Activated gamma-delta T cell (primary cell): ENCODE data around the gene KRTAP4-11.
"Not testable (repeated sequence)": the region's sequence is repeated elsewhere in the genome, so short reads cannot be mapped to it uniquely, and the experiment has no call there.

Experiments
- DNase-seq: peaks from one replicate; lab custom pipeline; 2025; lab: John Stamatoyannopoulos, UW

KRTAP4-11 gene

DNA sequence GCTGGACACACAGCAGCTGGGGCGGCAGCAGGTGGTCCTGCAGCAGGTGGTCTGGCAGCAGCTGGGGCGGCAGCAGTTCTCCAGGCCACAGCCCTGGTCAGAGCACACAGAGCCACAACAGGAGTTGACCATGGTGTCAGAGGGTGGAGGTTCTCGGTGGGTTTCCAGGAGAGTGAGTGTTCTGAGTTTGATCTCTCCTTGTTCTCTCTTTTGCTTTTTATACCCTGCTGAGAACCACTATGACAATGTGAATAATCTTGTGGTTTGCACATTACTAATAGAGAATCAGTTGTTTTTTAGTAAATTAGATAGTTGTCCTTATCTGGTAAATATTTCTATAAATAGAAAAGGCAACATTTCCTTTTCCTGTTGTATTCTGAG lies 5.8 kb upstream of the KRTAP4-11 start, which contains the start of gene KRTAP4-12:
KRTAP4-12 (minus strand) TSS at position 192 of the 381 bp plus-strand sequence; CDS start at position 132, 60 bp downstream.
- not testable (repeated sequence) for DNase-seq

DNA sequence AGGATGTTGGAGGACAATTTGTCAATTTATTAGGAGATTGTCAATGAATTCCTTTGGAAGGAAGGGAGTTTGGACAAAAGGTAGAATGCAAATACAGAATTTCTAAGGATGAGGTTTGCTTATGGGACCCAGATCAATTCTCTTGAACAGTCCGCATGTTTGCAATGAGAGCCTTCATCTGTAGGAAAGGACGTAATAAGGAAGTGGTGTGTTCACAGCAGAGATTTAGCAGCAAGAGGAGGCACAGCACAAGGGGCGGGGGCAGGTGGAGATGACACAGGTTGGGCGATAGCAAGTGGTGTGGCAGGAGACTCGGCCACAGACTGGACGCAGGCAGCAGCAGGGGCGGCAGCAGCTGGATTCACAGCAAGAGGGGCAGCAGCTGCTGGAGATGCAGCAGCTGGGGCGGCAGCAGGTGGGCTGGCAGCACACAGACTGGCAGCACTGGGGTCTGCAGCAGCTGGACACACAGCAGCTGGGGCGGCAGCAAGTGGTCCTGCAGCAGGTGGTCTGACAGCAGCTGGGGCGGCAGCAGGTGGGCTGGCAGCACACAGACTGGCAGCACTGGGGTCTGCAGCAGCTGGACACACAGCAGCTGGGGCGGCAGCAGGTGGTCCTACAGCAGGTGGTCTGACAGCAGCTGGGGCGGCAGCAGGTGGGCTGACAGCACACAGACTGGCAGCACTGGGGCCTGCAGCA lies 5.3 kb upstream of the KRTAP4-11 start:
- DNase-seq: not testable (repeated sequence)

- no peak for DNase-seq
Observed at GRCh38 chr17:41121742-41122141, 3.6 kb upstream of the KRTAP4-11 start.

DNA sequence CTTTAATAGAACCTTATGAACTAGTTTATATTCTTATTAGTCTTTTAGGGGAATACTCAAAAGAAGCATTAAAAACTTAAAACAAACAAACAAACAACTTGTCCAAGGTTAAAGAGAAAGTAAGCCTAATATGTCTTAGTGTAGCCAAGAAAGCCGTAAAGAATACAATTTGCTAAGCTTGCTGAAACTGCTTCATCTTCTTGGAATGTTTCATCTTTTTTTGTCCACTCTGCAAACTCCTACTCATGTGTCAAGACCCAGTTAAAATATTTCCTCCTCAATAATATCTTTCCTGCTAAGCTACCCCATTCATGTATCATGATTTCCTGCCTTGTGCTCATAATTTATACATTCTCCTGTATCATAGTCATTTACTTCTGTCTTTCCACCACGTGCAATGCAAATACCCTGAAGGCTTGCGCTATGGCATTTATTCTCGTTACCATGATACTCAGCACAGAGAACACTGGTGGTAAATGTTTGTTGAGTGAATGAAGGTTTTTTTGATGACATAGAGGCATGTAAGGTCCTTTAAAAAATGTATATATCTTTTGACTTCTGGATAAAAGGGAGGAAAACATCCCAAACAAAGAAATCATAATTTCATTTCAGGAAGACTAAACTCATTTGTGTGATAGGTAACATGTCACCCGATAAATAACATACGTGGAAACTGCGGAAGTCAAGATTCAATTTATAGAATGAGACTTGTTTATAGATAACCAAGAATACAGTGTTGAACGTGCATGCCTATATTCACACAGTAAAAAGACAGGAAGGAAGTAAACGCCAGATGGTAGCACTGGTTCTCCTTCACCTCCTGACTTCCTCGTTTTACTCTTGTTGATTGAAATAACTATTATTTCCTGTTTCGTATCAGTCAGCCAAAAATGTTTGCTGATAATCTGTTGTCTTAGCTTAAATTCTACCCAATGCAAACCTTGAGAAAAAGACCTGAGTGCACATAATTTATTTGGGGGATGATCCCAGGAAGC lies 1.8 kb upstream of the KRTAP4-11 start:
- not testable (repeated sequence) for DNase-seq

DNA sequence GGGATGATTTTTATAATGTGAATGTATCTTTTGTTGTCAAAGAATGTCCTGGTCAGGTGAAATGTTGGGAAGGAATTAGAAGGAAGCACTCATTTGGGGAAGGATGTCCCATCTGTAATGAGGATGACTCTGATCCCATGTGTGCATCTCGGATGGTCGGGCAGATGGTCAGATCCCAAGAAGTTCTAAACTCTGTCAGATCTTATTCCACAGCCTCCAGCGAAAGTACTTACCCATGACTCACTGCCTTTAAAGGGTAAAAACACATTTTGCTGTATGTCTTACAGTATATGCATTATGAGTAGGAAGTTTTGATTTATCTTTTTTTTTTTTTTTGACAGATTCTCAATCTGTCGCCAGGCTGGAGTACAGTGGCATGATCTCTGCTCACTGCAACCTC lies 548 bp upstream of the KRTAP4-11 start:
- DNase-seq: no peak

DNA sequence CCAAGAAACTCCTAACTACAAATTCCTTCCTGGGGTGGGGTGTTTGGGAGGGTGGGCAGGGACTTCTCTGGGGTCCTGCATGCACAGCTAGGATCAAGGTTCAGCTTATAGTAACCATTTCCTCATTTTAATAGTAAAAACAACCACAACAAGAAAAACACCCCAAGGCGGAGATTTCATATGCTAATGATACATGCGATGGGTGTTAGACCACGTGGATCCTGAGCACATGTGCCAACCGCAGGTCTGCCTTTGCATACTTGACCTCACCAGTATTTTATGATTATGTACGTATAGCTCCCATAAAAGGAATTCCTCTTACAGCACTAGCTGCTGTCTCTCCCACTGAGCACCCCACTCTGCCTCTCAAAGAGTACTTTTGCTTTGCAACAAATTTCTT lies 1.9 kb downstream of the KRTAP4-11 start:
- DNase-seq: no peak

DNA sequence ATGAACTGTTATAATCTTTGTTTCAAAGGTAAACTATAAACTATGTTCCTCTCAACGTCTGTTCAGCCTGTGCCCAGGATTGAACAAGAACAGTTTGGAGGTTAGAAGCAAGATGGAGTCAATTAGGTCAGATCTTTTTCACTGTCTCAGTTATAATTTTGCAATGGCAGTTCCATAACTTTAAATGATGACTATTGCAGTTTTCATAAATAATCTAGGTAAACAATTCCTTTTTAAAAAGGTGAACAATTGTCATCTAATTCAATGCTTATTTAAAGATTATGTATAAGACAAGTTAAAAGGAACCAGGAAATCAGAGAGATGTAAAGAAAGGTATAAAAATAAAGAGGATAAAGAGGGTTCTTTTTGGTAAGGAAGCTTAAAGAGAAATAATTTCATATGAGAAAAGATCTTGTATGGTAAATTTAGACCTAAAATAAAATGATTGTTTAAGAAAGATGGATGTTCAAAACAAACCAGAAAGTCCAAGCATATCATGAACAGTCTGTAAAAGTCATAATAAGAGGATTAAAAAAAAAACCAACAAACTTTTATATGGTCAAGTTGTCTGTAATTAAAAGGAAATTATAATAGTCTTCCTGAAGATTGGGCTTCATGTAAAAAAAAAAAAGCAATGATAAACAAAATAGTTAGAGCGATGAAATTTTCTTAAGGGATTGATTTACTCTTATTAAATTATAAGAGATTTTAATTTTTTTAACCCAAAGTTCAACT lies 6.9 kb downstream of the KRTAP4-11 start:
- DNase-seq: no peak

DNA sequence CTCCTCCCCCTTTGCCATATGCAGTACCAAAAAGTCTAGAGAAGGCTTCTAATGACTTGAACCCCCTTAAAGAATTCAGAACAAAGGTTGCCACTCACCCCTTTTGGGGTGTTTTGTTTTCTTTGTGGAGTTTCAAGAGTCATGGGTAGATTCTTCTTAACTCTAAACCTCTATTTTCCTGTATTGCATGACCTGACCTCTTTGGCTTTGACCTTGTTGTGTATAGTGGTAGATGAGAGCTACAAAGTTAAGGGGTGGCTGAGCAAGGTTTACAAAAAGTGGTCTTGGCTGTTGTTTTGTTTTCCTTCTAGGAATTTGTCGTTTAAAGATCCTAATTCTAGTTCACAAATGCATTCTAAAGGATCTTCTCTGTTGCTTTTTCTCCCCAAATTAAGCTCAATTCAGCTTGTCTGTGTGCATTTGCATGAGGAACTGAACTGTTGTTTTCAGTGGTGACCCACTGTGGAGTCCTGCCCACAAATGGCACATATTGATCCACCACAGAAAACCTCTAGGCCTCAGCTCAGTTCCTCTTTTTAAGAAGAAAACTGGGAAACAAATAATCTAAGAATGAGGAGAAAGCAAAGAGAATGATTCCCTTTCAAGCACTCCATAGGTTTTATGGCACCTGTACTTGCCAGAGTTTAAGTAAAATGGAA lies 9.3 kb downstream of the KRTAP4-11 start:
- not testable (repeated sequence) for DNase-seq

DNA sequence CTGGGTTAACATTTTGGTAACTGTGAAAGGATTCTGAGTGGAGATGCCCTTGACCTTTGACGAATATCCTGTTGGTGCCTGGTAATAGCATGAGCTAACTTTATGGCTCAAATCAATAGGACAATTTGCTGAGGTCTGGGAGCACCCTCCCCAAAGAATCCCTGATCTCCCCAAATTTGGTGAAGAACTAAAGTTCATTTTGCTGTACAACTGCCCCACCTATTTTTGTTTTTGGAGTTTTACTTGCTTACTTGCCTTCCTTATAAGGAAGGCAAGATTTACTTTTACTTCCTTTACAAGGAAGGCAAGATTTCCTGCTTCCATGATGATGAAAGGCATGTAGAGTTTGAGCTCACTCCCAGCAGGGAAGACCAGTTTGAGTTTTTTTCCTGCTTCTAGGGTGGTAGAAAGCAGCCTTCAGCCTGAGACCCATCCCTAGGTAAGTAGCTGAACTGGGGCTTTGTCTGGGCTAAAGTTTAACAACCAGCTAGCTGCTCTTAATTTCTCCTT lies 10.2 kb downstream of the KRTAP4-11 start:
- DNase-seq: no peak

- not testable (repeated sequence) for DNase-seq
Observed at GRCh38 chr17:41105347-41105746, 12.8 kb downstream of the KRTAP4-11 start, which contains the start of gene KRTAP4-9. KRTAP4-9 (plus strand) TSS chr17:41105389; CDS start chr17:41105389, 0 bp downstream.

- DNase-seq: not testable (repeated sequence)
Observed at GRCh38 chr17:41104386-41105038, 13.7 kb downstream of the KRTAP4-11 start.

- no peak for DNase-seq
Observed at GRCh38 chr17:41103896-41104295, 14.3 kb downstream of the KRTAP4-11 start.

GRCh38 chr17:41101586-41102259 lies 16.4 kb downstream of the KRTAP4-11 start, which contains the start of gene KRTAP4-16:
KRTAP4-16 (minus strand) TSS chr17:41102209; CDS start chr17:41102209, 0 bp downstream.
- no peak for DNase-seq

- not testable (repeated sequence) for DNase-seq
Observed at GRCh38 chr17:41099682-41100480, 18.3 kb downstream of the KRTAP4-11 start.

DNA sequence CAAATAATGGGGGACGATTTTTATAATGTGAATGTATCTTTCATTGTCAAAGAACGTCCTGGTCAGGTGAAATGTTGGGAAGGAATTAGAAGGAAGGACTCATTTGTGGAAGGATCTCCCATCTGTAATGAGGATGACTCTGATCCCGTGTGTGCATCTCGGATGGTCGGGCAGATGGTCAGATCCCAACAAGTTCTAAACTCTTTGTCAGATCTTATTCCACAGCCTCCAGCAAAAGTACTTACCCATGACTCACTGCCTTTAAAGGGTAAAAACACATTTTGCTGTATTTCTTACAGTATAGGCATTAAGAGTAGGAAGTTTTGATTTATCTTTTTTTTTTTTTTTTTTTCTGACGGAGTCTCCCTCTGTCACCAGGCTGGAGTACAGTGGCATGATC lies 19.7 kb downstream of the KRTAP4-11 start:
- DNase-seq: no peak

- DNase-seq: no peak
Observed at GRCh38 chr17:41098042-41098441, 20.1 kb downstream of the KRTAP4-11 start, which contains the start of gene KRTAP4-8. KRTAP4-8 (minus strand) TSS chr17:41098142; CDS start chr17:41098084, 58 bp downstream.

DNA sequence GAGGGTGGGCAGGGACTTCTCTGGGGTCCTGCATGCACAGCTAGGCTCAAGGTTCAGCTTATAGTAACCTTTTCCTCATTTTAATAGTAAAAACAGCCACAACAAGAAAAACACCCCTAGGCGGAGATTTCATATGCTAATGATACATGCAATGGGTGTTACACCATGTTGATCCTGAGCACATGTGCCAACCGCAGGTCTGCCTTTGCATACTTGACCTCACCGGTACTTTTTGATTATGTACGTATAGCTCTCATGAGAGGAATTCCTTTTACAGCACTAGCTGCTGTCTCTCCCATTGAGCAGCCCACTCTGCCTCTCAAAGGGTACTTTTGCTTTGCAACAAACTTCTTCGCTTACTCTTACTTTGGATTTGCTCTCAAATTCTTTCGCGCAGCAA lies 22.1 kb downstream of the KRTAP4-11 start:
- DNase-seq: no peak

DNA sequence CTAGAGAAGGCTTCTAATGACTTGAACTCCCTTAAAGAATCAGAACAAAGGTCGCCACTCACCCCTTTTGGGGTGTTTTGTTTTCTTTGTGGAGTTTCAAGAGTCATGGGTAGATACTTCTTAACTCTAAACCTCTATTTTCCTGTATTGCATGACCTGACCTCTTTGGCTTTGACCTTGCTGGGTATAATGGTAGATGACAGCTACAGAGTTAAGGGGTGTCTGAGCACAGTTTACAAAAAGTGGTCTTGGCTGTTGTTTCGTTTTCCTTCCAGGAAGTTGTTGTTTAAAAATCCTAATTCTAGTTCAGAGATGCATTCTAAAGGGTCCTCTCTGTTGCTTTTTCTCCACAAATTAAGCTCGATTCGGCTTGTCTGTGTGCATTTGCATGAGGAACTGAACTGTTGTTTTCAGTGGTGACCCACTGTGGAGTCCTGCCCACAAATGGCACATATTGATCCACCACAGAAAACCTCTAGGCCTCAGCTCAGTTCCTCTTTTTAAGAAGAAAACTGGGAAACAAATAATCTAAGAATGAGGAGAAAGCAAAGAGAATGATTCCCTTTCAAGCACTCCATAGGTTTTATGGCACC lies 29.3 kb downstream of the KRTAP4-11 start:
- not testable (repeated sequence) for DNase-seq
